Spleen (tissue), 7 donors: Measurements from ENCODE around the gene POLQ.
"Not testable (repeated sequence)": the region's sequence is repeated elsewhere in the genome, so short reads cannot be mapped to it uniquely, and the experiment has no call there.

Experiments used
- CTCF ChIP-seq, 11 experiments: fragments of 200-600 bp in 7 of 11; fragments of 450-650 bp in 4 of 11; sonication (generic) in 4 of 11; IDR thresholded peaks in 8 of 11; conservative IDR thresholded peaks in 3 of 11; 1 replicate in 7 of 11; 2 replicates in 4 of 11; pipeline versions ENCODE4 v1.4.0 to v1.8.0; 2016 to 2021; ENCODE audit warnings: antibody characterized with exemption in 11 of 11, inconsistent platforms in 4 of 11, mild to moderate bottlenecking in 1 of 11
- POLR2A ChIP-seq, 3 donors: fragments of 450-650 bp; IDR thresholded peaks; one replicate each; pipeline ENCODE4 v1.5.1; 2017; ENCODE audit warnings: antibody characterized with exemption in 3 of 3, mild to moderate bottlenecking in 1 of 3
- POLR2AphosphoS5 ChIP-seq, 3 donors: sonication (generic); formaldehyde crosslinking; IDR thresholded peaks; one replicate each; pipeline ENCODE4 v1.5.1; 2017; ENCODE audit warnings: antibody characterized with exemption in 3 of 3
- donor health status: DM: no; HTN: no; CAD: no; lungs with moderate emphysema.
- donor health status: DM: no; HTN: no; CAD: no.
- donor health status: DM: no; HTN: no; CAD: no.

GRCh38 chr3:121593806-121594205, 48.0 kb upstream of the POLQ start:
- TF ChIP-seq CTCF (IDR thresholded peaks at IDR 0.05 in 8 of 11, conservative IDR thresholded peaks at IDR 0.05 in 3 of 11); POLR2A (IDR thresholded peaks at IDR 0.05); POLR2AphosphoS5 (IDR thresholded peaks at IDR 0.05): not testable (repeated sequence)
